Vagina (tissue), 2 donors: ENCODE measurements around the gene CNTF.

ENCODE experiments used
- CTCF ChIP-seq, 3 experiments: fragments of 450-650 bp in 2 of 3; fragments of 200-600 bp in 1 of 3; sonication (generic) in 1 of 3; IDR thresholded peaks; one replicate each; pipeline ENCODE4 v1.5.1; 2017 to 2019; ENCODE audit warnings: antibody characterized with exemption in 3 of 3, mild to moderate bottlenecking in 2 of 3, moderate library complexity in 2 of 3
- POLR2A ChIP-seq, 2 donors: fragments of 450-650 bp; IDR thresholded peaks; one replicate each; pipeline ENCODE4 v1.6.1; 2017; ENCODE audit warnings: antibody characterized with exemption in 2 of 2, mild to moderate bottlenecking in 2 of 2, moderate library complexity in 2 of 2
- POLR2AphosphoS5 ChIP-seq, 2 donors: sonication (generic); formaldehyde crosslinking; IDR thresholded peaks; one replicate each; pipeline ENCODE4 v1.9.0; 2017; ENCODE audit warnings: antibody characterized with exemption in 2 of 2, mild to moderate bottlenecking in 2 of 2, low read depth in 1 of 2; ENCODE audit not compliant: insufficient read depth in 1 of 2

DNA sequence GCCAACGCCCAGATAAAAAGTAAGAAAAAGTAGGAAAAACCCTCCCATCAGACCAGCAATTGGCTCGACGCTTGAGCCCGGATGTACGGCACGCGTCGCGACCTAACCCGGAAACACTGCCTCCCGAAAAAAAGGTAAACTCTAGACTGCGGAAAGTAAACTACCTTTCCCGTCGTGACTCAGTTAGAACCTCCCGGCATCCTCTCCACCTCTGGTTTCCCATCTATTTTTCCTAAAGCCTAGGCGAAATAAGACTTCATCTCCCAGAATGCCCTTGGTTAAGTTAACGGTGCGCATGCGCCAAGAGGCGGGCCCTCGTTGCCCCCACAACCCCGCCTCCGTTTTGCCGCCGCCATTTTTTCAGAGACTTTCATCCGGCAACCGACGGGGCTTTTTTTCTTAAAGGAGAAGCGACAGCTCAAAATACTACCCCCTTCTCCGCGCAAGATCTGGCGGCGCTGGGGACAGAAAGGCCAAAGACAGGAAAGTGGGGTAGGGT, 44.3 kb upstream of the CNTF start:
- TF ChIP-seq CTCF (IDR thresholded peaks at IDR 0.05) (peak in 1 of 3 experiments; percentile 14), POLR2A (IDR thresholded peaks at IDR 0.05) (no peak), POLR2AphosphoS5 (IDR thresholded peaks at IDR 0.05; ENCODE audit: insufficient read depth in 1 of 2, low read depth in 1 of 2) (peak in 1 of 2 donors; percentile 99)
